SK-N-SH (cell line): Measurements from ENCODE around the gene CENPW. TPM values are rescaled to one million over a fixed set of nuclear protein-coding genes. Genes with fewer than 3 reads are reported as not detected.

ENCODE experiments used
- CTCF ChIA-PET: fragments of 300-600, 350-600 bp; formaldehyde crosslinking; extraction: SDS; loops from one replicate; lab custom pipeline; 2021; lab: Yijun Ruan, JAX
- POLR2A ChIA-PET: fragments of 350-600 bp; sonication (Branson Sonifier 250); formaldehyde crosslinking; extraction: SDS; loops from one replicate; lab custom pipeline; 2020; ENCODE audit warnings: antibody characterized with exemption, inconsistent platforms; lab: Yijun Ruan, JAX
- DNase-seq: peaks from one replicate; pipeline ENCODE4 v3.0.0; 2012
- H2AFZ ChIP-seq: fragments of 200-600 bp; sonication (generic); 2 replicates; pipeline ENCODE4 v1.8.1; 2016; ENCODE audit warnings: antibody characterized with exemption, mild to moderate bottlenecking, low read depth
- H3F3A ChIP-seq: fragments of 200-600 bp; sonication (generic); replicated peaks from 2 replicates; pipeline ENCODE3; 2016; ENCODE audit warnings: antibody characterized with exemption, mild to moderate bottlenecking; ENCODE audit not compliant: insufficient read depth
- H3K27ac ChIP-seq, 2 experiments: fragments of 200-500 bp in 1 of 2; fragments of 200-600 bp in 1 of 2; sonication (Bioruptor generic) in 1 of 2; sonication (generic), shearing (Covaris generic) in 1 of 2; 2 replicates each; pipeline versions ENCODE4 v1.5.1 to v1.6.1; 2014 to 2016; ENCODE audit warnings: low read depth in 2 of 2, inconsistent platforms in 1 of 2, low read length in 1 of 2, mild to moderate bottlenecking in 1 of 2, mixed read lengths in 1 of 2
- H3K27me3 ChIP-seq: fragments of 200-600 bp; sonication (generic), shearing (Covaris generic); 2 replicates; pipeline ENCODE4 v1.6.1; 2016; ENCODE audit warnings: mixed run types; ENCODE audit not compliant: insufficient read depth
- H3K36me3 ChIP-seq, 2 experiments: fragments of 200-500 bp in 1 of 2; fragments of 200-600 bp in 1 of 2; sonication (Bioruptor generic) in 1 of 2; sonication (generic) in 1 of 2; replicated peaks in 1 of 2; 2 replicates each; pipeline versions ENCODE3 to v1.5.1; 2014 to 2016; ENCODE audit warnings: low read length in 1 of 2, mild to moderate bottlenecking in 1 of 2; ENCODE audit not compliant: insufficient read depth in 2 of 2, control insufficient read depth in 1 of 2
- H3K4me1 ChIP-seq, 2 experiments: fragments of 200-500 bp in 1 of 2; fragments of 200-600 bp in 1 of 2; sonication (Bioruptor generic) in 1 of 2; sonication (generic), shearing (Covaris generic) in 1 of 2; 2 replicates each; pipeline versions ENCODE4 v1.5.1 to v1.6.1; 2014 to 2016; ENCODE audit warnings: low read depth in 1 of 2, low read length in 1 of 2, mixed run types in 1 of 2; ENCODE audit not compliant: insufficient read depth in 2 of 2, control insufficient read depth in 1 of 2
- H3K4me2 ChIP-seq: fragments of 200-600 bp; sonication (generic), shearing (Covaris generic); 2 replicates; pipeline ENCODE4 v1.6.1; 2017; ENCODE audit warnings: mixed run types
- H3K4me3 ChIP-seq, 2 experiments: fragments of 200-500 bp in 1 of 2; fragments of 200-600 bp in 1 of 2; sonication (Bioruptor generic) in 1 of 2; sonication (generic), shearing (Covaris generic) in 1 of 2; 2 replicates each; pipeline versions ENCODE4 v1.5.1 to v1.8.1; 2014 to 2016; ENCODE audit warnings: low read depth in 2 of 2, inconsistent platforms in 1 of 2, low read length in 1 of 2, mild to moderate bottlenecking in 1 of 2, mixed read lengths in 1 of 2, moderate library complexity in 1 of 2
- H3K79me2 ChIP-seq: fragments of 200-600 bp; sonication (generic); 2 replicates; pipeline ENCODE4 v1.8.1; 2017; ENCODE audit warnings: mild to moderate bottlenecking; ENCODE audit not compliant: insufficient read depth
- H3K9ac ChIP-seq: fragments of 200-600 bp; sonication (generic); 2 replicates; pipeline ENCODE4 v1.6.1; 2017; ENCODE audit warnings: mixed run types
- H3K9me2 ChIP-seq: fragments of 200-600 bp; sonication (generic); 2 replicates; pipeline ENCODE4 v1.6.1; 2017; ENCODE audit warnings: mixed run types
- H3K9me3 ChIP-seq: fragments of 200-600 bp; sonication (generic); 2 replicates; pipeline ENCODE4 v1.6.1; 2017; ENCODE audit warnings: mixed run types, mild to moderate bottlenecking, moderate library complexity
- H4K20me1 ChIP-seq: fragments of 200-600 bp; sonication (generic); 2 replicates; pipeline ENCODE4 v1.6.1; 2017; ENCODE audit warnings: mild to moderate bottlenecking, mixed run types; ENCODE audit not compliant: insufficient read depth
- CHD2 ChIP-seq: fragments of 150-350 bp; IDR thresholded peaks from 2 replicates; pipeline ENCODE4 v1.6.1; 2018; ENCODE audit warnings: low read length; ENCODE audit not compliant: partially characterized antibody
- ELF1 ChIP-seq: IDR thresholded peaks from 2 replicates; pipeline ENCODE4 v1.4.0; 2012
- EP300 ChIP-seq, 2 experiments: IDR thresholded peaks; 2 replicates each; pipeline versions ENCODE4 v1.4.0 to v1.6.1; 2012; ENCODE audit warnings: borderline replicate concordance in 1 of 2, low read depth in 1 of 2, low read length in 1 of 2
- FOSL2 ChIP-seq: IDR thresholded peaks from 2 replicates; pipeline ENCODE4 v1.4.0; 2012; ENCODE audit warnings: low read depth, mild to moderate bottlenecking, moderate library complexity, borderline replicate concordance
- GABPA ChIP-seq: IDR thresholded peaks from 2 replicates; pipeline ENCODE4 v1.4.0; 2012; ENCODE audit warnings: low read depth, mild to moderate bottlenecking
- GATA2 ChIP-seq: sonication (generic); formaldehyde crosslinking; IDR thresholded peaks from 2 replicates; pipeline ENCODE4 v1.5.0; 2020; ENCODE audit warnings: mild to moderate bottlenecking, missing genetic modification reagents
- MEF2A ChIP-seq: IDR thresholded peaks from 2 replicates; pipeline ENCODE4 v1.4.0; 2012; ENCODE audit warnings: low read depth, borderline replicate concordance
- NFIC ChIP-seq: IDR thresholded peaks from 2 replicates; pipeline ENCODE4 v1.4.0; 2012; ENCODE audit warnings: borderline replicate concordance
- NRF1 ChIP-seq: IDR thresholded peaks from 2 replicates; pipeline ENCODE4 v1.6.1; 2012; ENCODE audit warnings: low read depth, mild to moderate bottlenecking, low read length
- PBX3 ChIP-seq: IDR thresholded peaks from 2 replicates; pipeline ENCODE4; 2012
- POLR2AphosphoS5 ChIP-seq: IDR thresholded peaks from 2 replicates; pipeline ENCODE4 v1.6.1; 2012; ENCODE audit warnings: low read depth, low read length
- RAD21 ChIP-seq: IDR thresholded peaks from 2 replicates; pipeline ENCODE4 v1.6.1; 2012; ENCODE audit warnings: mild to moderate bottlenecking, low read length
- RCOR1 ChIP-seq: fragments of 150-350 bp; IDR thresholded peaks from 2 replicates; pipeline ENCODE4 v1.6.1; 2017; ENCODE audit warnings: antibody characterized with exemption, low read length
- RFX5 ChIP-seq: IDR thresholded peaks from 2 replicates; pipeline ENCODE4 v1.6.1; 2012; ENCODE audit warnings: mild to moderate bottlenecking, improper control_type of control experiment, low read length
- RXRA ChIP-seq: IDR thresholded peaks from 2 replicates; pipeline ENCODE4 v1.4.0; 2012; ENCODE audit warnings: low read depth, mild to moderate bottlenecking, borderline replicate concordance
- SIN3A ChIP-seq: IDR thresholded peaks from 2 replicates; pipeline ENCODE4 v1.6.1; 2012; ENCODE audit warnings: low read depth, mild to moderate bottlenecking, low read length, moderate library complexity, borderline replicate concordance
- TEAD4 ChIP-seq: IDR thresholded peaks from 2 replicates; pipeline ENCODE4 v1.4.0; 2012; ENCODE audit warnings: mild to moderate bottlenecking, borderline replicate concordance; ENCODE audit not compliant: insufficient read depth
- USF1 ChIP-seq: IDR thresholded peaks from 2 replicates; pipeline ENCODE4 v1.4.0; 2012; ENCODE audit warnings: low read depth, borderline replicate concordance
- YY1 ChIP-seq: IDR thresholded peaks from 2 replicates; pipeline ENCODE4 v1.4.0; 2012; ENCODE audit warnings: low read depth, mild to moderate bottlenecking
- WGBS: methylation state at CpG from one replicate; pipeline ENCODE4 v1.1.6; 2017; ENCODE audit warnings: low lambda C conversion rate; 5-methylcytosine and 5-hydroxymethylcytosine counted together
- polyA plus RNA-seq, 3 experiments: library from polyadenylated mRNA; depleted of rRNA; stranded (reverse); fragments of >200 nt; gene quantifications; 2 replicates each; pipeline ENCODE4 v1.2.3, GENCODE V29; 2012
- TF ChIP-seq, protein P1 (sequence below): fragments of 150-350 bp; IDR thresholded peaks from 2 replicates; pipeline ENCODE4 v1.6.1; 2017; ENCODE audit warnings: antibody characterized with exemption, low read length, low read depth, borderline replicate concordance
- TF ChIP-seq, protein P2 (sequence below): fragments of 150-350 bp; IDR thresholded peaks from 2 replicates; pipeline ENCODE4 v1.6.1; 2016; ENCODE audit warnings: mild to moderate bottlenecking, low read depth, low read length

Gene CENPW
- polyA plus RNA-seq, 1 of the 3 experiments (the other 2 are of a cell fraction): 10.9 TPM

- 86% methylated on average over 2 of the region's 2 CpGs for WGBS
- no peaks in the 10 kb centered on the region for H3K79me2 ChIP-seq
These were observed 37.8 kb downstream of the CENPW start for GRCh38 chr6:126377594-126378153.

DNA sequence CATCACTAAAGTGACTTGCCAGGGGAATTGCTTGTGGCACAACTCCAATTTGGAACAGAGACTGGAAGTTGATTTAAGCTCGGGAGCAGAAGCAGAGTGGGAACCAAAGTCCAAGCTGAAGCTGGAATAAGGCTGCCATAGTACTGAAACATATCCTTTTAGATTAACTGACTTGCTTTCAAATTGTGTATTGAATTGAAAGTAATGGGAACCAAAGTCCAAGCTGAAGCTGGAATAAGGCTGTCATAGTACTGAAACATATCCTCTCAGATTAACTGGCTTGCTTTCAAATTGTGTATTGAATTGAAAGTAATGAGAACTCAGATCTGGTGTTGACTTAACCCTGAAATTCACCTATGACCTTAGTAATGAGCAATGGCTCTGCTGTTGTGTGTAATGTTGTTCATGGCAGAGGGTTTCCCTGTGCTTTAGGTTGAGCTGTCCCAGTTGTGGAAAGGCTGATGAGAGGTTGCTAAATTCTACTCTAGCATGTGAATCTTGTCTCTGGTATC, 40.2 kb downstream of the CENPW start:
- Histone ChIP-seq H2AFZ (no peak overlapping the region), H3K9me3 (no peaks in the 10 kb centered on the region), H3K9me2 (no peaks in the 10 kb centered on the region), H3K4me3 (no peak overlapping the region), H3K9ac (no peak overlapping the region), H3F3A (no peaks in the 10 kb centered on the region), H3K27ac (no peak overlapping the region), H3K4me2 (no peak overlapping the region), H3K36me3 (no peaks in the 10 kb centered on the region), H4K20me1 (no peaks in the 10 kb centered on the region), H3K4me1 (no peaks in the 10 kb centered on the region), H3K79me2 (no peaks in the 10 kb centered on the region), H3K27me3 (no peaks in the 10 kb centered on the region)
- TF ChIP-seq CHD2 (no peak), RCOR1 (no peak), RXRA (no peak), USF1 (no peak), RAD21 (no peak), RFX5 (no peak), MEF2A (no peak), TEAD4 (no peak), GATA2 (CRISPR knock-in tag) (no peak), PBX3 (no peak), NRF1 (no peak), SIN3A (no peak), FOSL2 (no peak)
- TF ChIP-seq, protein P1, sequence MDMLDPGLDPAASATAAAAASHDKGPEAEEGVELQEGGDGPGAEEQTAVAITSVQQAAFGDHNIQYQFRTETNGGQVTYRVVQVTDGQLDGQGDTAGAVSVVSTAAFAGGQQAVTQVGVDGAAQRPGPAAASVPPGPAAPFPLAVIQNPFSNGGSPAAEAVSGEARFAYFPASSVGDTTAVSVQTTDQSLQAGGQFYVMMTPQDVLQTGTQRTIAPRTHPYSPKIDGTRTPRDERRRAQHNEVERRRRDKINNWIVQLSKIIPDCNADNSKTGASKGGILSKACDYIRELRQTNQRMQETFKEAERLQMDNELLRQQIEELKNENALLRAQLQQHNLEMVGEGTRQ: no peak
- WGBS: 45% methylated on average over 1 of the region's 1 CpG
- ChIA-PET CTCF (interaction anchor here (0.5 to 1.6 kb wide), 2 partner anchors 19 to 21 kb away, joined by 3 read pairs; no protein-coding TSS in a partner anchor), POLR2A (no interaction called here)
- no peak for DNase-seq

More at GRCh38 chr6:126377594-126378153, 37.8 kb downstream of the CENPW start:
- Histone ChIP-seq H3K27ac (no peak overlapping the region), H3F3A (no peaks in the 10 kb centered on the region), H3K4me2 (no peak overlapping the region), H3K36me3 (no peaks in the 10 kb centered on the region), H3K27me3 (no peaks in the 10 kb centered on the region), H2AFZ (no peak overlapping the region), H3K9me3 (no peaks in the 10 kb centered on the region)
- CTCF ChIA-PET: no interaction called here
- POLR2A ChIA-PET: no interaction called here
- TF ChIP-seq POLR2AphosphoS5 (no peak), ELF1 (no peak), GABPA (no peak), NFIC (no peak), YY1 (no peak), RXRA (no peak), FOSL2 (no peak), CHD2 (no peak), NRF1 (no peak), MEF2A (no peak), EP300 (IDR thresholded peaks at IDR 0.05; ENCODE audit: borderline replicate concordance in 1 of 2, low read depth in 1 of 2, low read length in 1 of 2) (no peak)
- TF ChIP-seq, protein P2, sequence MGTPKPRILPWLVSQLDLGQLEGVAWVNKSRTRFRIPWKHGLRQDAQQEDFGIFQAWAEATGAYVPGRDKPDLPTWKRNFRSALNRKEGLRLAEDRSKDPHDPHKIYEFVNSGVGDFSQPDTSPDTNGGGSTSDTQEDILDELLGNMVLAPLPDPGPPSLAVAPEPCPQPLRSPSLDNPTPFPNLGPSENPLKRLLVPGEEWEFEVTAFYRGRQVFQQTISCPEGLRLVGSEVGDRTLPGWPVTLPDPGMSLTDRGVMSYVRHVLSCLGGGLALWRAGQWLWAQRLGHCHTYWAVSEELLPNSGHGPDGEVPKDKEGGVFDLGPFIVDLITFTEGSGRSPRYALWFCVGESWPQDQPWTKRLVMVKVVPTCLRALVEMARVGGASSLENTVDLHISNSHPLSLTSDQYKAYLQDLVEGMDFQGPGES: no peak
- TF ChIP-seq, all 33 proteins: peak for 0
- DNase-seq: no peak
- Histone ChIP-seq H3K4me3 (no peak overlapping the region), H3K9ac (no peak overlapping the region), H3K9me2 (0 out of 2 replicates have a peak, but pooled peaks cover under 1% of the 10 kb centered on the region), H4K20me1 (no peaks in the 10 kb centered on the region), H3K4me1 (no peaks in the 10 kb centered on the region)
